Activated T-cell treated with anti-CD3 and anti-CD28 coated beads, Interleukin-2, amount 50 U/mL, for 24 hours (primary cell): ENCODE data around the gene BLTP3B.
A peak's percentile ranks its signal among the peaks of the same experiment; 100 is the strongest.

Source experiments
- DNase-seq: peaks from one replicate; pipeline ENCODE4 v3.0.0-alpha.2; 2020
- H3K27ac Mint-ChIP-seq: 2 replicates; pipeline ENCODE4 v1.8.0; 2020; ENCODE audit warnings: mild to moderate bottlenecking, mixed read lengths
- H3K27me3 Mint-ChIP-seq: 2 replicates; pipeline ENCODE4 v1.8.0; 2020; ENCODE audit warnings: mixed read lengths
- H3K36me3 Mint-ChIP-seq: 2 replicates; pipeline ENCODE4 v1.8.0; 2020; ENCODE audit warnings: low read depth, mixed read lengths
- H3K4me1 Mint-ChIP-seq: 2 replicates; pipeline ENCODE4 v1.8.0; 2020; ENCODE audit warnings: low read depth, mixed read lengths
- H3K4me3 Mint-ChIP-seq: 2 replicates; pipeline ENCODE4 v1.8.0; 2020; ENCODE audit warnings: mild to moderate bottlenecking, moderate library complexity, mixed read lengths
- H3K9me3 Mint-ChIP-seq: 2 replicates; pipeline ENCODE4 v1.8.0; 2020; ENCODE audit warnings: mixed read lengths

BLTP3B gene

GRCh38 chr12:100151769-100152168 lies 9.1 kb upstream of the BLTP3B start:
- peak overlapping the region; percentile 26 for H3K27ac Mint-ChIP-seq
- H3K9me3 Mint-ChIP-seq, result no peaks in the 10 kb centered on the region
- H3K36me3 Mint-ChIP-seq, result no peaks in the 10 kb centered on the region
- no peaks in the 10 kb centered on the region for H3K27me3 Mint-ChIP-seq
- H3K4me1 Mint-ChIP-seq, result peaks cover 6% of the 10 kb centered on the region
- no peak overlapping the region for H3K4me3 Mint-ChIP-seq
- no peak for DNase-seq

GRCh38 chr12:100146252-100146651 lies 3.6 kb upstream of the BLTP3B start:
- DNase-seq, result no peak
- Mint-ChIP-seq H3K9me3 (no peaks in the 10 kb centered on the region), H3K27ac (no peak overlapping the region), H3K36me3 (peaks cover 10% of the 10 kb centered on the region), H3K27me3 (no peaks in the 10 kb centered on the region), H3K4me3 (no peak overlapping the region), H3K4me1 (peaks cover 12% of the 10 kb centered on the region)

- no peaks in the 10 kb centered on the region for H3K27me3 Mint-ChIP-seq
- no peak overlapping the region for H3K27ac Mint-ChIP-seq
- DNase-seq, result no peak
- peaks cover 15% of the 10 kb centered on the region for H3K4me1 Mint-ChIP-seq
- H3K36me3 Mint-ChIP-seq, result peaks cover 14% of the 10 kb centered on the region
- no peak overlapping the region for H3K4me3 Mint-ChIP-seq
- H3K9me3 Mint-ChIP-seq, result no peaks in the 10 kb centered on the region
Observed at GRCh38 chr12:100145643-100146042, 3.0 kb upstream of the BLTP3B start.

GRCh38 chr12:100141998-100142850 lies 450 bp downstream of the BLTP3B start:
- DNase-seq, result peak; percentile 73

GRCh38 chr12:100141666-100141997 lies 1.0 kb downstream of the BLTP3B start:
- Mint-ChIP-seq H3K36me3 (peaks cover 36% of the 10 kb centered on the region), H3K4me3 (peak overlapping the region; percentile 99), H3K9me3 (no peaks in the 10 kb centered on the region), H3K27me3 (no peaks in the 10 kb centered on the region), H3K4me1 (peaks cover 50% of the 10 kb centered on the region), H3K27ac (peak overlapping the region; percentile 100)
- DNase-seq, result no peak

More at GRCh38 chr12:100141998-100142850, 450 bp downstream of the BLTP3B start:
- H3K27me3 Mint-ChIP-seq, result no peaks in the 10 kb centered on the region
- no peaks in the 10 kb centered on the region for H3K9me3 Mint-ChIP-seq
- H3K36me3 Mint-ChIP-seq, result peaks cover 34% of the 10 kb centered on the region
- peaks cover 46% of the 10 kb centered on the region for H3K4me1 Mint-ChIP-seq
- H3K4me3 Mint-ChIP-seq, result peak overlapping the region; percentile 99
- peak overlapping the region; percentile 100 for H3K27ac Mint-ChIP-seq

GRCh38 chr12:100138803-100139098 lies 3.9 kb downstream of the BLTP3B start:
- peaks cover 48% of the 10 kb centered on the region for H3K36me3 Mint-ChIP-seq
- no peak for DNase-seq
- H3K27me3 Mint-ChIP-seq, result no peaks in the 10 kb centered on the region
- H3K4me3 Mint-ChIP-seq, result peak overlapping the region; percentile 42
- H3K9me3 Mint-ChIP-seq, result no peaks in the 10 kb centered on the region
- H3K27ac Mint-ChIP-seq, result no peak overlapping the region
- peaks cover 67% of the 10 kb centered on the region for H3K4me1 Mint-ChIP-seq

GRCh38 chr12:100138048-100138802 lies 4.4 kb downstream of the BLTP3B start:
- peak overlapping the region; percentile 34 for H3K27ac Mint-ChIP-seq
- H3K9me3 Mint-ChIP-seq, result no peaks in the 10 kb centered on the region
- H3K4me1 Mint-ChIP-seq, result peaks cover 67% of the 10 kb centered on the region
- no peak for DNase-seq
- H3K36me3 Mint-ChIP-seq, result peaks cover 53% of the 10 kb centered on the region
- no peaks in the 10 kb centered on the region for H3K27me3 Mint-ChIP-seq
- H3K4me3 Mint-ChIP-seq, result peak overlapping the region; percentile 42

- Mint-ChIP-seq H3K27ac (no peak overlapping the region), H3K9me3 (no peaks in the 10 kb centered on the region), H3K4me1 (peaks cover 63% of the 10 kb centered on the region), H3K36me3 (peaks cover 30% of the 10 kb centered on the region), H3K27me3 (no peaks in the 10 kb centered on the region), H3K4me3 (no peak overlapping the region)
- DNase-seq, result no peak
Observed at GRCh38 chr12:100133200-100133599, 9.5 kb downstream of the BLTP3B start.

GRCh38 chr12:100128512-100128908 lies 14.2 kb downstream of the BLTP3B start:
- H3K27me3 Mint-ChIP-seq, result no peaks in the 10 kb centered on the region
- H3K27ac Mint-ChIP-seq, result no peak overlapping the region
- DNase-seq, result no peak
- no peaks in the 10 kb centered on the region for H3K9me3 Mint-ChIP-seq
- peaks cover 45% of the 10 kb centered on the region for H3K4me1 Mint-ChIP-seq
- H3K36me3 Mint-ChIP-seq, result peaks cover 27% of the 10 kb centered on the region
- no peak overlapping the region for H3K4me3 Mint-ChIP-seq

GRCh38 chr12:100127766-100128511 lies 14.7 kb downstream of the BLTP3B start:
- Mint-ChIP-seq H3K9me3 (no peaks in the 10 kb centered on the region), H3K4me3 (no peak overlapping the region), H3K36me3 (peaks cover 23% of the 10 kb centered on the region), H3K27ac (peak overlapping the region; percentile 33), H3K27me3 (no peaks in the 10 kb centered on the region), H3K4me1 (peaks cover 42% of the 10 kb centered on the region)
- no peak for DNase-seq

GRCh38 chr12:100123316-100124095 lies 19.2 kb downstream of the BLTP3B start:
- H3K36me3 Mint-ChIP-seq, result peaks cover 38% of the 10 kb centered on the region
- no peak for DNase-seq
- no peak overlapping the region for H3K27ac Mint-ChIP-seq
- H3K27me3 Mint-ChIP-seq, result no peaks in the 10 kb centered on the region
- no peak overlapping the region for H3K4me3 Mint-ChIP-seq
- H3K9me3 Mint-ChIP-seq, result peaks cover 6% of the 10 kb centered on the region
- peaks cover 21% of the 10 kb centered on the region for H3K4me1 Mint-ChIP-seq

- H3K36me3 Mint-ChIP-seq, result peaks cover 47% of the 10 kb centered on the region
- H3K4me3 Mint-ChIP-seq, result no peak overlapping the region
- H3K9me3 Mint-ChIP-seq, result peaks cover 6% of the 10 kb centered on the region
- no peaks in the 10 kb centered on the region for H3K27me3 Mint-ChIP-seq
- DNase-seq, result no peak
- H3K4me1 Mint-ChIP-seq, result peaks cover 11% of the 10 kb centered on the region
- H3K27ac Mint-ChIP-seq, result no peak overlapping the region
Observed at GRCh38 chr12:100120355-100120754, 22.3 kb downstream of the BLTP3B start.

GRCh38 chr12:100115291-100115690 lies 27.4 kb downstream of the BLTP3B start:
- Mint-ChIP-seq H3K4me3 (no peak overlapping the region), H3K27ac (no peak overlapping the region), H3K9me3 (peaks cover under 1% of the 10 kb centered on the region), H3K27me3 (no peaks in the 10 kb centered on the region), H3K36me3 (peaks cover 46% of the 10 kb centered on the region), H3K4me1 (peaks cover 23% of the 10 kb centered on the region)
- DNase-seq, result no peak

GRCh38 chr12:100114574-100114973 lies 28.1 kb downstream of the BLTP3B start:
- Mint-ChIP-seq H3K36me3 (peaks cover 47% of the 10 kb centered on the region), H3K9me3 (no peaks in the 10 kb centered on the region), H3K4me1 (peaks cover 24% of the 10 kb centered on the region), H3K27me3 (no peaks in the 10 kb centered on the region), H3K4me3 (no peak overlapping the region), H3K27ac (no peak overlapping the region)
- no peak for DNase-seq
